HL-60 (cell line): ENCODE results near the gene MGP.

Experiments used
- DNase-seq, 2 experiments: peaks; one replicate each; pipeline ENCODE4 v3.0.0-alpha.2; 2010 to 2020; ENCODE audit warnings: low read depth in 1 of 2, low spot score in 1 of 2
- H3K27ac ChIP-seq: fragments of 250-450 bp; sonication (Bioruptor Pico); replicated peaks from 2 replicates; pipeline ENCODE4 v1.5.1; 2020; ENCODE audit warnings: mild to moderate bottlenecking, moderate library complexity
- H3K27me3 ChIP-seq: fragments of 250-450 bp; sonication (Bioruptor Pico); 2 replicates; pipeline ENCODE4 v1.5.1; 2021; ENCODE audit warnings: mild to moderate bottlenecking, moderate library complexity; ENCODE audit not compliant: insufficient read depth, poor library complexity, severe bottlenecking
- H3K4me3 ChIP-seq: replicated peaks from 2 replicates; pipeline ENCODE4 v1.5.1; 2011; ENCODE audit warnings: mild to moderate bottlenecking, control low read depth, low read length; ENCODE audit not compliant: insufficient read depth
- CTCF ChIP-seq: IDR thresholded peaks from one replicate; pipeline ENCODE4 v1.5.1; 2011; ENCODE audit warnings: low read length, control low read depth, inconsistent platforms; ENCODE audit not compliant: insufficient read depth
- GABPA ChIP-seq: IDR thresholded peaks from 2 replicates; pipeline ENCODE4 v1.6.1; 2012; ENCODE audit warnings: low read depth
- POLR2AphosphoS5 ChIP-seq: IDR thresholded peaks from 2 replicates; pipeline ENCODE4 v1.6.1; 2012; ENCODE audit warnings: low read depth
- SPI1 ChIP-seq: IDR thresholded peaks from 2 replicates; pipeline ENCODE4 v1.6.1; 2012; ENCODE audit warnings: low read depth, mild to moderate bottlenecking, borderline replicate concordance
- long read RNA-seq: library from polyadenylated mRNA; unstranded; transcript quantifications from one replicate; pipeline ENCODE4 v2.0.0, GENCODE V29; 2020
- TF ChIP-seq, protein P1 (sequence below): IDR thresholded peaks from 2 replicates; pipeline ENCODE4 v1.6.1; 2012; ENCODE audit warnings: low read depth; ENCODE audit not compliant: insufficient replicate concordance

MGP gene
- long read RNA-seq: 0 reads

DNA sequence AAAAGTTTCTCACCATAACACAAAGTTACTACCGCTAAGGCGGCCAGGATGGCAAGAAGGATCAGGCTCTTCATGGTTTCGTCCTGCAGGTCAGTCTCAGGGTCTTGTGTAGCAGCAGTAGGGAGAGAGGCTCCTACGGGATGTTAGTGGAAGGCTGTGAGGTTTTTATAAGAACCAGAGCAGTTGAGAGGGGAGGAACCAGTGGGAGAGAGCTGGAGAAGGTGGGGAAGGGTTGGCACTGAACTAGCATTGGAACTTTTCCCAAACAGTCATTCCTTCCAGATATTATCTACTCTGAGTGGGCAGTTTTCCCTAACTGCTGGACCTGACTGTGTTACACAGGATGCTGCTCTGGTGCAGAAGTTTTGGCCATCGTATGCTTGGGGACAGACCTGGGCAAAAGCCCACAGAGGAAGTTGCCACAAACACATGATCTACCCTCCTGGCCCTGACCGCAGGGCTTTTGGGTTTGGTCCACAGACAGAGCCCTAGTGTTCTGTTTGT, at the start of gene MGP:
TSS of gene MGP (minus strand) at position 137 of the 504 bp plus-strand sequence. CDS start at position 74, 63 bp downstream.
- no peaks in the 10 kb centered on the region for H3K27me3 ChIP-seq
- H3K27ac ChIP-seq: no peak within 1 kb of the TSS
- no peak within 1 kb of the TSS for H3K4me3 ChIP-seq
- no peak for DNase-seq
- no peak for TF ChIP-seq SPI1
- TF ChIP-seq POLR2AphosphoS5: no peak
- no peak for TF ChIP-seq CTCF

DNA sequence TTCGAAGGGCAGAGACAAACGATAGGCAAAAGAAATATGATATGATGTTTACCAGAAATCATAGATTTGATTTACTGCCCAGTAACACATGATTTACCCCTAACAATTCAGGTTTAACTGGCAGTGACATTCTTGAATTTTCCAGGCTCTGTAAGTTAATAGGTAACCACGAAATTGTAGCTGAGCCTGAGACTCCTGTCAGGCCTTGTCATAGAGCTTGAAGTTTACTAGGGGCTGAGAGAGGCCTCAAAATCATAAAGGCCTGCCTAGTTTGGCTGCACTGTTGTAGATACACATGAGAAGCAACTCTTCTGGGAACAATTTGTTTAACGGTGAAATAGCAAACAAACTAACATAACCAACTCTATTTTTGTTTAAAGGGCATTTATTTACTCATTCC, 49.4 kb upstream of the MGP start:
- Histone ChIP-seq H3K27ac (no peak overlapping the region), H3K27me3 (no peaks in the 10 kb centered on the region), H3K4me3 (no peak overlapping the region)
- TF ChIP-seq SPI1: no peak
- no peak for TF ChIP-seq POLR2AphosphoS5
- TF ChIP-seq, protein P1, sequence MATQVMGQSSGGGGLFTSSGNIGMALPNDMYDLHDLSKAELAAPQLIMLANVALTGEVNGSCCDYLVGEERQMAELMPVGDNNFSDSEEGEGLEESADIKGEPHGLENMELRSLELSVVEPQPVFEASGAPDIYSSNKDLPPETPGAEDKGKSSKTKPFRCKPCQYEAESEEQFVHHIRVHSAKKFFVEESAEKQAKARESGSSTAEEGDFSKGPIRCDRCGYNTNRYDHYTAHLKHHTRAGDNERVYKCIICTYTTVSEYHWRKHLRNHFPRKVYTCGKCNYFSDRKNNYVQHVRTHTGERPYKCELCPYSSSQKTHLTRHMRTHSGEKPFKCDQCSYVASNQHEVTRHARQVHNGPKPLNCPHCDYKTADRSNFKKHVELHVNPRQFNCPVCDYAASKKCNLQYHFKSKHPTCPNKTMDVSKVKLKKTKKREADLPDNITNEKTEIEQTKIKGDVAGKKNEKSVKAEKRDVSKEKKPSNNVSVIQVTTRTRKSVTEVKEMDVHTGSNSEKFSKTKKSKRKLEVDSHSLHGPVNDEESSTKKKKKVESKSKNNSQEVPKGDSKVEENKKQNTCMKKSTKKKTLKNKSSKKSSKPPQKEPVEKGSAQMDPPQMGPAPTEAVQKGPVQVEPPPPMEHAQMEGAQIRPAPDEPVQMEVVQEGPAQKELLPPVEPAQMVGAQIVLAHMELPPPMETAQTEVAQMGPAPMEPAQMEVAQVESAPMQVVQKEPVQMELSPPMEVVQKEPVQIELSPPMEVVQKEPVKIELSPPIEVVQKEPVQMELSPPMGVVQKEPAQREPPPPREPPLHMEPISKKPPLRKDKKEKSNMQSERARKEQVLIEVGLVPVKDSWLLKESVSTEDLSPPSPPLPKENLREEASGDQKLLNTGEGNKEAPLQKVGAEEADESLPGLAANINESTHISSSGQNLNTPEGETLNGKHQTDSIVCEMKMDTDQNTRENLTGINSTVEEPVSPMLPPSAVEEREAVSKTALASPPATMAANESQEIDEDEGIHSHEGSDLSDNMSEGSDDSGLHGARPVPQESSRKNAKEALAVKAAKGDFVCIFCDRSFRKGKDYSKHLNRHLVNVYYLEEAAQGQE: no peak
- no peak for TF ChIP-seq GABPA
- TF ChIP-seq CTCF: no peak
- DNase-seq: no peak

GRCh38 chr12:14934511-14934910, 48.9 kb upstream of the MGP start:
- H3K27me3 ChIP-seq: no peaks in the 10 kb centered on the region
- no peak for DNase-seq
- H3K4me3 ChIP-seq: no peak overlapping the region
- H3K27ac ChIP-seq: no peak overlapping the region
- no peak for TF ChIP-seq SPI1

DNA sequence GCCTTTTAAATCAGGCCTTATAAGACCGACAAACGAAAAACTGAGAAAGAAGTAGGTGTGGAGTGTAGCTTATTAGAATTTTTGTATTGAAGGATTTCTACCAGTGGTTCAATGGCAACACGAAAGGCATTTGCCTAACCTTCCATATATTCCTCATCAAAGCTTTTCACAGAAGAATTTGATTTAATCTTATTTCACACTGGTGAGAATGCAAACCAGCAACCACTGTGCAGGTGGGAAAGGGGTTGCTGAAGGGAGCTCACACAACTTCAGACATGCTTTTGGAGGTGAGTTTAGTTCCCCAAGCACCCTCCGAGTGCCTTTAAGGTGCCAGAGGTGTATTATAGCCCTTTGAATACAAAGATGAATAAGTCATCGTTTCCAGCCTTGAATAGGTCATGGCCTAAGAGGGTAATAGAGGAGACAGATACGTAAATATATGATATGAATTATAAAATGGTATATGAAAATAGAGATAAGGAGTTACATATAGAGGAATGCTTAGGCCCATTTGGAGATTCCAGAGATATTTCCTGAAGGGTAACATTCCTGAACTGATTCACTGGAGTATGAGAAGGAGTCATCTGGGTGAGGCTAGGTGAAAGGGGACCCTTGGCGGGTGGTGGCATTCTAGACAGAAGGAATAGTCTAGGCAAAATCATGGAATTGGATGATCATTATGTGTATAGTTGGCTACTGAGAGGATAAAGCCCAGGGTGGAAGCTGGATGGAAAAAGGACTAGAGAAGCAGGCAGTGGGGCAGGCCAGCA, 46.3 kb upstream of the MGP start:
- TF ChIP-seq POLR2AphosphoS5 (no peak), CTCF (no peak), SPI1 (no peak), GABPA (no peak)
- TF ChIP-seq, protein P1: no peak
- no peaks in the 10 kb centered on the region for H3K27me3 ChIP-seq
- no peak overlapping the region for H3K4me3 ChIP-seq
- no peak overlapping the region for H3K27ac ChIP-seq
- no peak for DNase-seq
